ENCODE measurements around the gene NUP93.

NUP93 gene

GRCh38 chr16:56812884-56813283 is 83.0 kb downstream of the NUP93 start:
- no peak for DNase-seq (ENCODE audit: low spot score)
- Histone ChIP-seq H3K36me3 (ENCODE audit: low read depth) (no peaks in the 10 kb centered on the region), H3K27me3 (ENCODE audit: insufficient read depth, poor library complexity, severe bottlenecking) (no peaks in the 10 kb centered on the region), H3K4me1 (ENCODE audit: insufficient read depth, poor library complexity, severe bottlenecking) (peaks cover 29% of the 10 kb centered on the region), H3K4me3 (ENCODE audit: severe bottlenecking) (no peak overlapping the region), H3K9me3 (ENCODE audit: severe bottlenecking) (no peaks in the 10 kb centered on the region), H3K27ac (ENCODE audit: poor library complexity, severe bottlenecking) (peak overlapping the region; percentile 64)
- TF ChIP-seq, protein P1, sequence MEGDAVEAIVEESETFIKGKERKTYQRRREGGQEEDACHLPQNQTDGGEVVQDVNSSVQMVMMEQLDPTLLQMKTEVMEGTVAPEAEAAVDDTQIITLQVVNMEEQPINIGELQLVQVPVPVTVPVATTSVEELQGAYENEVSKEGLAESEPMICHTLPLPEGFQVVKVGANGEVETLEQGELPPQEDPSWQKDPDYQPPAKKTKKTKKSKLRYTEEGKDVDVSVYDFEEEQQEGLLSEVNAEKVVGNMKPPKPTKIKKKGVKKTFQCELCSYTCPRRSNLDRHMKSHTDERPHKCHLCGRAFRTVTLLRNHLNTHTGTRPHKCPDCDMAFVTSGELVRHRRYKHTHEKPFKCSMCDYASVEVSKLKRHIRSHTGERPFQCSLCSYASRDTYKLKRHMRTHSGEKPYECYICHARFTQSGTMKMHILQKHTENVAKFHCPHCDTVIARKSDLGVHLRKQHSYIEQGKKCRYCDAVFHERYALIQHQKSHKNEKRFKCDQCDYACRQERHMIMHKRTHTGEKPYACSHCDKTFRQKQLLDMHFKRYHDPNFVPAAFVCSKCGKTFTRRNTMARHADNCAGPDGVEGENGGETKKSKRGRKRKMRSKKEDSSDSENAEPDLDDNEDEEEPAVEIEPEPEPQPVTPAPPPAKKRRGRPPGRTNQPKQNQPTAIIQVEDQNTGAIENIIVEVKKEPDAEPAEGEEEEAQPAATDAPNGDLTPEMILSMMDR (IDR thresholded peaks at IDR 0.05; ENCODE audit: poor library complexity, severe bottlenecking): no peak
- ATAC-seq (ENCODE audit: low read depth): peak; percentile 98

- DNase-seq (ENCODE audit: low spot score) (no peak), ATAC-seq (ENCODE audit: low read depth) (no peak)
- peaks cover 13% of the 10 kb centered on the region for H3K36me3 ChIP-seq (ENCODE audit: low read depth)
- no peak overlapping the region for H3K4me3 ChIP-seq (ENCODE audit: severe bottlenecking)
- no peaks in the 10 kb centered on the region for H3K9me3 ChIP-seq (ENCODE audit: severe bottlenecking)
- H3K27me3 ChIP-seq (ENCODE audit: insufficient read depth, poor library complexity, severe bottlenecking): no peaks in the 10 kb centered on the region
- TF ChIP-seq, protein P1 (IDR thresholded peaks at IDR 0.05; ENCODE audit: poor library complexity, severe bottlenecking): no peak
- peaks cover 29% of the 10 kb centered on the region for H3K4me1 ChIP-seq (ENCODE audit: insufficient read depth, poor library complexity, severe bottlenecking)
- H3K27ac ChIP-seq (ENCODE audit: poor library complexity, severe bottlenecking): no peak overlapping the region
These were observed 84.9 kb downstream of the NUP93 start for GRCh38 chr16:56814537-56815432.

GRCh38 chr16:56815721-56816120 is 85.8 kb downstream of the NUP93 start:
- H3K9me3 ChIP-seq (ENCODE audit: severe bottlenecking): no peaks in the 10 kb centered on the region
- H3K27ac ChIP-seq (ENCODE audit: poor library complexity, severe bottlenecking): no peak overlapping the region
- DNase-seq (ENCODE audit: low spot score): no peak
- TF ChIP-seq, protein P1 (IDR thresholded peaks at IDR 0.05; ENCODE audit: poor library complexity, severe bottlenecking): no peak
- H3K4me3 ChIP-seq (ENCODE audit: severe bottlenecking): no peak overlapping the region
- H3K4me1 ChIP-seq (ENCODE audit: insufficient read depth, poor library complexity, severe bottlenecking): peaks cover 29% of the 10 kb centered on the region
- H3K27me3 ChIP-seq (ENCODE audit: insufficient read depth, poor library complexity, severe bottlenecking): no peaks in the 10 kb centered on the region
- no peak for ATAC-seq (ENCODE audit: low read depth)
- peaks cover 18% of the 10 kb centered on the region for H3K36me3 ChIP-seq (ENCODE audit: low read depth)

GRCh38 chr16:56817056-56817455 is 87.1 kb downstream of the NUP93 start:
- TF ChIP-seq, protein P1 (IDR thresholded peaks at IDR 0.05; ENCODE audit: poor library complexity, severe bottlenecking): no peak
- no peaks in the 10 kb centered on the region for H3K9me3 ChIP-seq (ENCODE audit: severe bottlenecking)
- H3K27me3 ChIP-seq (ENCODE audit: insufficient read depth, poor library complexity, severe bottlenecking): no peaks in the 10 kb centered on the region
- peaks cover 28% of the 10 kb centered on the region for H3K4me1 ChIP-seq (ENCODE audit: insufficient read depth, poor library complexity, severe bottlenecking)
- H3K36me3 ChIP-seq (ENCODE audit: low read depth): peaks cover 28% of the 10 kb centered on the region
- ATAC-seq (ENCODE audit: low read depth) (no peak), DNase-seq (ENCODE audit: low spot score) (no peak)
- no peak overlapping the region for H3K4me3 ChIP-seq (ENCODE audit: severe bottlenecking)
- H3K27ac ChIP-seq (ENCODE audit: poor library complexity, severe bottlenecking): no peak overlapping the region

GRCh38 chr16:56817938-56818337 is 88.0 kb downstream of the NUP93 start:
- ATAC-seq (ENCODE audit: low read depth) (no peak), DNase-seq (ENCODE audit: low spot score) (no peak)
- Histone ChIP-seq H3K27me3 (ENCODE audit: insufficient read depth, poor library complexity, severe bottlenecking) (no peaks in the 10 kb centered on the region), H3K4me3 (ENCODE audit: severe bottlenecking) (no peak overlapping the region), H3K36me3 (ENCODE audit: low read depth) (peaks cover 33% of the 10 kb centered on the region), H3K27ac (ENCODE audit: poor library complexity, severe bottlenecking) (no peak overlapping the region), H3K4me1 (ENCODE audit: insufficient read depth, poor library complexity, severe bottlenecking) (peaks cover 19% of the 10 kb centered on the region), H3K9me3 (ENCODE audit: severe bottlenecking) (no peaks in the 10 kb centered on the region)
- TF ChIP-seq, protein P1 (IDR thresholded peaks at IDR 0.05; ENCODE audit: poor library complexity, severe bottlenecking): no peak

Data from RWPE2 (cell line).